NT2/D1 (cell line): ENCODE data around the gene EDN1.
"Not testable (repeated sequence)": the region's sequence is repeated elsewhere in the genome, so short reads cannot be mapped to it uniquely, and the experiment has no call there.

Source experiments
- DNase-seq: peaks from one replicate; pipeline ENCODE4 v3.0.0-alpha.2; 2011; ENCODE audit warnings: low read depth, low spot score
- H3K27me3 ChIP-seq: 2 replicates; pipeline ENCODE4 v1.6.0; 2011; ENCODE audit warnings: mild to moderate bottlenecking; ENCODE audit not compliant: insufficient read length, insufficient read depth
- H3K36me3 ChIP-seq: 2 replicates; pipeline ENCODE4 v1.6.1; 2011; ENCODE audit warnings: mild to moderate bottlenecking, low read length, mixed read lengths; ENCODE audit not compliant: insufficient read depth, insufficient read length
- H3K4me1 ChIP-seq: 2 replicates; pipeline ENCODE4 v1.5.1; 2011; ENCODE audit not compliant: insufficient read depth, insufficient read length
- H3K4me3 ChIP-seq: 2 replicates; pipeline ENCODE4 v1.5.1; 2011; ENCODE audit warnings: low read depth; ENCODE audit not compliant: insufficient read length
- H3K9ac ChIP-seq: 2 replicates; pipeline ENCODE4 v1.6.0; 2011; ENCODE audit warnings: low read depth; ENCODE audit not compliant: insufficient read length
- H3K9me3 ChIP-seq: 2 replicates; pipeline ENCODE4 v1.5.1; 2011; ENCODE audit warnings: mild to moderate bottlenecking, low read length; ENCODE audit not compliant: insufficient read depth
- SUZ12 ChIP-seq: IDR thresholded peaks from 2 replicates; pipeline ENCODE4 v1.6.1; 2011; ENCODE audit not compliant: insufficient read length, insufficient read depth; ENCODE audit errors: extremely low read depth
- YY1 ChIP-seq: IDR thresholded peaks from 2 replicates; pipeline ENCODE4 v1.6.1; 2011; ENCODE audit not compliant: insufficient read length, insufficient read depth
- ZNF274 ChIP-seq: IDR thresholded peaks from 2 replicates; pipeline ENCODE4 v1.6.1; 2011; ENCODE audit warnings: mild to moderate bottlenecking, low read depth, low read length

EDN1 gene

GRCh38 chr6:12315292-12316081 lies 25.3 kb downstream of the EDN1 start:
- Histone ChIP-seq H3K4me1 (no peaks in the 10 kb centered on the region), H3K36me3 (no peaks in the 10 kb centered on the region), H3K4me3 (no peak overlapping the region), H3K27me3 (no peaks in the 10 kb centered on the region), H3K9ac (no peak overlapping the region), H3K9me3 (peaks cover 13% of the 10 kb centered on the region)
- TF ChIP-seq ZNF274 (no peak), YY1 (no peak), SUZ12 (no peak)
- DNase-seq: no peak

GRCh38 chr6:12318749-12319148 lies 28.6 kb downstream of the EDN1 start:
- no peaks in the 10 kb centered on the region for H3K4me1 ChIP-seq

GRCh38 chr6:12320074-12320473 lies 29.9 kb downstream of the EDN1 start:
- not testable (repeated sequence) for H3K4me1 ChIP-seq, H3K27me3 ChIP-seq, DNase-seq, H3K36me3 ChIP-seq, H3K9ac ChIP-seq, H3K4me3 ChIP-seq
- H3K9me3 ChIP-seq: peaks cover 20% of the 10 kb centered on the region

More at GRCh38 chr6:12318749-12319148, 28.6 kb downstream of the EDN1 start:
- DNase-seq: no peak
- H3K9me3 ChIP-seq: peaks cover 20% of the 10 kb centered on the region
- TF ChIP-seq SUZ12 (no peak), ZNF274 (no peak), YY1 (no peak)
- H3K9ac ChIP-seq: no peak overlapping the region
- H3K36me3 ChIP-seq: no peaks in the 10 kb centered on the region
- H3K27me3 ChIP-seq: no peaks in the 10 kb centered on the region
- H3K4me3 ChIP-seq: no peak overlapping the region

GRCh38 chr6:12324099-12324498 lies 33.9 kb downstream of the EDN1 start:
- H3K27me3 ChIP-seq: no peaks in the 10 kb centered on the region
- no peak for DNase-seq
- TF ChIP-seq SUZ12 (no peak), YY1 (no peak), ZNF274 (no peak)
- no peak overlapping the region for H3K4me3 ChIP-seq
- peaks cover 24% of the 10 kb centered on the region for H3K9me3 ChIP-seq
- no peaks in the 10 kb centered on the region for H3K4me1 ChIP-seq
- no peak overlapping the region for H3K9ac ChIP-seq
- H3K36me3 ChIP-seq: no peaks in the 10 kb centered on the region

- TF ChIP-seq YY1: no peak
- TF ChIP-seq SUZ12: no peak
- no peak for TF ChIP-seq ZNF274
- Histone ChIP-seq H3K36me3 (no peaks in the 10 kb centered on the region), H3K4me3 (no peak overlapping the region), H3K9ac (no peak overlapping the region), H3K4me1 (no peaks in the 10 kb centered on the region), H3K27me3 (no peaks in the 10 kb centered on the region), H3K9me3 (peaks cover 24% of the 10 kb centered on the region)
- DNase-seq: peak; percentile 38
Observed at GRCh38 chr6:12324748-12325147, 34.6 kb downstream of the EDN1 start.

- Histone ChIP-seq H3K27me3 (no peaks in the 10 kb centered on the region), H3K4me3 (no peak overlapping the region), H3K9me3 (peaks cover 24% of the 10 kb centered on the region), H3K36me3 (no peaks in the 10 kb centered on the region), H3K9ac (no peak overlapping the region), H3K4me1 (no peaks in the 10 kb centered on the region)
- TF ChIP-seq SUZ12 (no peak), ZNF274 (no peak), YY1 (no peak)
- no peak for DNase-seq
Observed at GRCh38 chr6:12325872-12326271, 35.7 kb downstream of the EDN1 start.

GRCh38 chr6:12327391-12327790 lies 37.2 kb downstream of the EDN1 start:
- Histone ChIP-seq H3K9ac (no peak overlapping the region), H3K27me3 (no peaks in the 10 kb centered on the region), H3K9me3 (peaks cover 24% of the 10 kb centered on the region), H3K36me3 (no peaks in the 10 kb centered on the region), H3K4me3 (no peak overlapping the region), H3K4me1 (no peaks in the 10 kb centered on the region)
- DNase-seq: no peak
- TF ChIP-seq YY1 (no peak), SUZ12 (no peak), ZNF274 (no peak)

GRCh38 chr6:12327988-12328387 lies 37.8 kb downstream of the EDN1 start:
- TF ChIP-seq ZNF274 (no peak), SUZ12 (no peak), YY1 (no peak)
- no peak for DNase-seq
- Histone ChIP-seq H3K4me1 (no peaks in the 10 kb centered on the region), H3K4me3 (no peak overlapping the region), H3K9me3 (peaks cover 19% of the 10 kb centered on the region), H3K9ac (peak overlapping the region; percentile 57), H3K27me3 (no peaks in the 10 kb centered on the region), H3K36me3 (no peaks in the 10 kb centered on the region)
